Iris pigment epithelial cell (primary cell): ENCODE data around the gene STX18.
"Not testable (repeated sequence)": the region's sequence is repeated elsewhere in the genome, so short reads cannot be mapped to it uniquely, and the experiment has no call there.

ENCODE experiments used
- DNase-seq: peaks from one replicate; pipeline ENCODE4 v3.0.0-alpha.2; 2011; ENCODE audit warnings: low read depth

STX18 gene

DNA sequence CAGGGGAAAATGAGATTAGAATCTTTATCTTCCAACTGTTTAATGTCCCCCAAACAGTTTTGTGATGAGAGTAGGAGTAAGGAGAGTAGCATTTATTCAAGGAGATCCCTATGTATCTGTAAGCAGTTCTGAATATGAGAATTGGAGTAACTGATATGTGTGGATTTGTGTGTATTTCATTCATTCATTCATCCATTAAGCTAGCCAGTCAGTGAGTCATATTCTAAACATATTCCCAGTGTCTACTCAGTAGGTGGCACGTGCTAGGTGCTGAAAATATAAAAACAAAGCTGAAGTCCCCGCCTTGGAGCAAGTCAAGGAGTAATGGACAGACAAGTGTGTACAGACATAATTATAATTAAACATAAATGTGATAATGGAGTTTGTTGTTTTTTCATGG, 12.4 kb upstream of the STX18 start:
- DNase-seq: no peak

DNA sequence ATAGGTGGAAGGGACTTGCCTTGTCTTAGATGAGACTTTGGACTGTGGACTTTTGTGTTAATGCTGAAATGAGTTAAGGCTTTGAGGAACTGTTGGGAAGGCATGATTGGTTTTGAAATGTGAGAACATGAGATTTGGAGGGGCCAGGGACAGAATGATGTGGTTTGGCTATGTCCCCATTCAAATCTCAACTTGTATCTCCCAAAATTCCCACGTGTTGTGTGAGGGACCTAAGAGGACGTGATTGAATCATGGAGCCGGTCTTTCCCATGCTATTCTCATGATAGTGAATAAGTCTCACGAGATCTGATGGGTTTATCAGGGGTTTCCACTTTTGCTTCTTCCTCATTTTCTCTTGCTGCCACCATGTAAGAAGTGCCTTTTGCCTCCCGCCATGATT, 10.2 kb upstream of the STX18 start:
- not testable (repeated sequence) for DNase-seq

DNA sequence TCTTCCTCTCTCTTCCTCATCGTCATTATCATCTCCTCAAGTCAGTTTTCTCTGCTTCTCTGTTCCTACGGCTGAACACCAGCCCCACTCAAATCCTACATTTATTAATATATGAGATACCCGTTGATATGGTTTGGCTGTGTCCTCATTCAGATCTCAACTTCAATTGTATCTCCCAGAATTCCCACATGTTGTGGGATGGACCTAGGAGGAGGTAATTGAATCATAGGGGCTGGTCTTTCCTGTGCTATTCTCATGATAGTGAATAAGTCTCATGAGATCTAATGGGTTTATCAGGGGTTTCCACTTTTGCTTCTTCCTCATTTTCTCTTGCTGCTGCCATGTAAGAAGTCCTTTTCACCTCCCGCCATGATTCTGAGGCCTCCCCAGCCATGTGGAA, 8.3 kb upstream of the STX18 start:
- not testable (repeated sequence) for DNase-seq

DNA sequence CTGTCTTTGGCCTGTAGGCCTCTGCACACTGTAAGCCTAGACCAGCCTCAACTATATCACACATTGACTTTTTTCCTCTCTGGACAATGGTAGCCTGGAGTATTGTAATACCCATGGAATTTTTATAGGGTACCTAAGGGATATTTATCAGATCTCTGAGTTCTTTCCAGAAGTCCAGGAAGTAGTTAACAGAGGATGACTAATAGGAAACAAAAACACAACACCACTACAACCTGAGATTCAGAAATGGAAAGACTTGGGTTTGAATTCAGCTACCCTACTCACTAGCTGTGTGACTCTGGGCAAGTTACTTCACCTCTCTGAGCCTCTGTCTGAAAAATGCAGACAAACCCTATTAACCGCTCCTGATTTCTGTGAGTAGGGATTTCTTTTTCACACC, 7.7 kb upstream of the STX18 start:
- no peak for DNase-seq

DNA sequence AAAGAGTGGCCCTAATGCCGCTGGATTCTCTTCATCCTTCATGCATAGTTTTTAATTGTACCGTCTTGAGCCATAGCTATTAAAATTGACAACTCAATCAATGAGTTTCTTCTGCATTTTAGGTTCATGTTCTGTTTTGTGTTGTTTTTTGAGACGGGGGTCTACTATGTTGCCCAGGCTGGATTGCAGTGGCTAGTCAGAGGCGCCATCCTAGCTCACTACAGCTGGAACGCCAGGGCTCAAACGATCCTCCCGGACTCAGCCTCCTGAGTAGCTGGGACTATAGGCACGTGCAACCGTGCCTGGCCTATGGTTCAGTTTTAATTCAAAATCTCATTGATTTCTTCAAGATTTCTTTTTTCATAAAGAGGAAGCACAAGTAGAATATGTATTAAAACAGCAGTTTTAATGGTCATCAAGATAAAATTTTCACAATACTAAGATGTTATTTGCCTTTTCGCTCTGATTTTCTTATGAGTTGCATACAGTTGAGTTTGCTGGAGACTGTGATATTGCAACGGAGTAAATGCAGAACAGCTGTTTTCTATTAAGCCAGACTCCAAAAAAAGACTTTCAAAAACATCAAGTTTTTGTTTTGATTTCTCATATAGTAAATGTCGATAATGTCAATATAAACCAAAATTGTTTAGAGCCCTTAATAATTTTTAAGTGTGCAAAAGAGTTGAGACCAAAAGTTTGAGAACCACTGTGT, 1.1 kb upstream of the STX18 start:
- no peak for DNase-seq

DNA sequence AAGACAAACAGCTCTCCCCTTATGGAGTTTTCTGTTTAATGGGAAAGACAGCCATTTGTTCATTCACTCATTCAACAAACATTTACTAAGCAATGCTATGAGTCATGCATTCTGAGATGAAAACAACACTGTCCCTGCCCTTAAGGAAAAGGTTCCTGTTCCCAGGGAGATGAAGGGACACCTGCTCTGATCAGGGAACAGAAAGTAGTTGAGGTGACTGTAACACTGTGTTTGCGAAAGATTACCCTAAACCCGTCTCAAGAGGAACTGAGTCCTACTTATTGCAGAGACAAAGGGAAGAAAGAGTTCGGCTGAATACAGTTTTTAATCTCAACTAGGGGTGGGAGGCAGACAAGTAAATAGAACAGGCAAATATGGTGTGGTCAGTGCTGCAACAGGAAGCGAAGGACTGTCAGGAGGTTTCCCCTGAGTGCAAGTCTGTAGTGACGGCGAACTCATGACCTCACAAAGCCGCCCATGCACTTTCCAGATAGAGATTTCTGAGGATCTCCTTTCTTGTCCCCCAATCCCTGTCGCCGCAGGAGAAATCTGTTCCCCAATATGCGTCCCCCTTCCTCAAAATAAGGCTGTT, 712 bp downstream of the STX18 start:
- peak; percentile 71 for DNase-seq

DNA sequence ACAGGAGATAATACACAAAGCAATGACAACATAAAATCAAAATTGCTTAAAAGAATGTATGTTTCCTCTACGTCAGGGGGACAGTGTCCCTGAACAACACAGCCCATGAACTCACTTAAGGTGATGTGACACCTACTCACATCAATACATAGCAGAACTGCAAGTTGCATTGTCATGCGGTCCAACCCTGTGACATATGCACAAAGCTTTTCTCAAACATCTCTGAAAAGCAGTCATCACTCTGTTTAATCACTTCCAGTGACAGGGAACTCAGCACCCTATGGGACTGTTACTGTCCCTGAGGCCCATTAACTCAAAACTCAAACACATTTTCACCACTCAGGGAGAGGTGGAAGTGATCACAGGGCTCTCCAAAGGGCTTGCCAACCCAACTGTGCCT, 2.4 kb downstream of the STX18 start:
- DNase-seq: no peak

DNA sequence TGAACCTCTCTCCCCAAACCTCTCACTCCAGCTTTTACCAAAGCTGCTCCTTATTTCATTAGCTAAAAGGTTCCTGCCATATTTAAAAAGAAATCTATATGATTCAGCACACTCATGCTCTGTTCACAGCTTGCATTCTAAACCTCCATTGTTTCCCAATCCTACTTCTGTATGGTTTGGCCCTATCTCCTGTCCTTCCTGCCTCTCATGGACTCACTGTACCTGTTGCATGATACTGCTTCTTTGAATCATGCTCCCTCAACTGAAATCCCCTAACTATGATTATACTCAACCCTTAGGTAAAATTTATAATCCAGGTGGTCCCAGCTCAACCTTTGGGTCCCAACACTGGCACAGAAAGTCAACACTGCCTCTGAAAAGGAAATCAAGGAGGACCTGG, 6.3 kb downstream of the STX18 start:
- no peak for DNase-seq

DNA sequence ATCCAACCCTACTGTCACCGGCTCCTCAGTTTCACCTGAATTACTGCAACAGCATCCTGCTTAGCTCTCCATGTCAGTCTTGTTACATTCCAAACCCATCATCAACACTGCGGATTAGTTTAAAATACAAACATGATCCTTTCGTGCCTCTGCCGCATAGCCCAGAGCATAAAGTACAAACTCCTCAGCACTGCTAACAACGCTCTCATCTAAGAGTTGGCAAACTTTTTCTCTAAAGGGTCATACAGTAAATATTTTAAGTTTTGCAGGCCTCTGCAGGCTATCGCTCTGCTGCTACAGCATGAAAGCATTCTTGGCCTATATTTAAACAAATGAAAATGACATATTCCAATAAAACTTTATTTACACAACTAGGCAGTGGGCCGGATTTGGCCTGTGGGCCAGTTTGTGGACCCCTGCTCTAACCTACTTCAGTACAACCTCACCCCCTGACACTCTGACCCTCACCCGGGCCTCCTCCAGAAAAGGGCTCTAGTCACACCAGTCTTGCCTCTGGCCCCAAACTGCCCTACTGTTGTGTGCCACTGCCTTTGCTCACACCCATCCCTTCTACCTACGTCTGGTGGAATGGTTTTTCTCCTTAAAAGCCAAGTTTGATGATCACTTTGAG, 7.2 kb downstream of the STX18 start:
- no peak for DNase-seq

DNA sequence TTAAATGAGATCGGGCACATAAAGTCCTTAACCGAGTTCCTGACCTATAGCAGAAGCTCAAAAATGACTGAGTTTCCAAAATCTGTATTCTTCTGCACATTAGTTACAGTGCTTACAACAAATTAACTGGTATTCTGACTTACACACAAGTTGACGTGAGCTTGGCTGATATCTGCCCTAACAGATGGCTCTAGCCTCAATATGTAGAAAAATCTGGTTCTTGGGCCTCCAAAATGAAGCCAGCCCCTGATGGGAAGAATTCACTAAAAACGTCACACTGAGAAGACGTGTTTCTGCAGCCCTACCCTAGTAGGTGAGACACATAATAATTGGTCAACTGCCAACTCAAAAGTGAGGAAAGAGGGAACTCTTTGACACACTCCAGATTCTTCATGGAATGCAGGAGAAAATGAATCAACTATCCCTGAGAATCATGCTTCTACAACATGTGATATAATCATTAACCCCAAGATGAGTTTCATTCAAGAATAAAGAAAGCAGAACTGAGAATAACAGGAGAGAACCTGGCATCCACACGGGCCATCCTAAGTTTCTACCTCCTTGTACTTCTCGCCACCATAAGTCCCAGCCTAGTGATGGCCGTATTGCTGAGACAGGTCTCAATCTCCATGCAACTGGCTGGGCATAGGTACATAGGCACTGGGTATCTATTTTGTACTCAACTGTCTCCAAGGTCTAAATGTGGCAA, 8.2 kb downstream of the STX18 start:
- DNase-seq: no peak

DNA sequence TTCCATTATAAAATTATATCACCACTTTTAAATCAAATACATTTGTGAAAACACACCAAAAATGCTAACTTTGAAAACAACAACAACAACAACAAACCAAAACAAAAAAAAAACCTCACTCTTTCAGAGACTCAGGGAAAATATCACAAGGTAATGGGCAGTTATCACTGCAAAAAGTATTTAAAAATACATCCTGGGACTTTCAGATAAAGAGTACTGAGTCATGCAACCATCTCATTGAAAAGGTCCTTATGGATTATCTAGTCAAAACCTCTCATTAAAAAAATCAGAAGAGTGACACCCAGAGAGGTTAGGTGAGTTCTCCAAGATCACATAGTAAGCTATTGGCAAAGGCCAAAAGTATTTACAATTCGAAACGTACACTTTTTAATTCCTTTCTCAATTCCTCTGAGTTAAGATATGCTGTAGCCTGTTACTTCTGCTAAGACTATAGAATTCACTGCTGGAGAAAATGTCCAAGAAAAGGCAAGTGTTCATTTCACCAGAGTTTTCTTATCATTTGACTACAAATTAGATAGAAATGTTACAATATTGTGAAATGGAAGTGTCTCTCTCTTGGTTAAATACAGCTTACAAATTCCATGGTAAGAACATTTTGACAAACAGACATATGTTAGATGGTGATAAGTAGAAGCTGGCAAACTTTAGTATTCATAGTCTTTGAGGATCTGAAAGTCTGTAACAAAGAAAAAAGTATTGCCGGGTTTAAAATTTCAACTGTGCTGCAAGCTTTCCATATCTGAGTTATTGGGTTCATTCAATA, 9.3 kb downstream of the STX18 start:
- no peak for DNase-seq

DNA sequence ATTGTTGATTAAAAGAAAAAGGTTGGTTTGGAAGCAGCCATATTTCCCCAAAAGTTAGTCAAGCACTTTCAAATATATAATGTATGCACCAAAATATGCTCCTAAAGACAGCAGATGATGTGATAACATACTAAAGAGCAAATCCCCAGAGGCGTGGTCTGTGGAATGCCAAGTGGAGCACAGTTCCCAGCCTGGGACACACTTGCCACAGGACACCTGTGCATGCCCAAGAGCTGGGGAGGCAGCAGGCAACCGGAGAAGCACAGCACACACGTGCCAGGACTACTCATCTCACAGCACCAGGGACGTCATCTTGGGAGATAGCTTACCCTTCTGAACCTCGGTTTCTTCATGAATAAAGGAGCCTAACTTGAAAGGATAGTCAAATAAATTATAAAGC, 12.5 kb downstream of the STX18 start:
- DNase-seq: no peak

DNA sequence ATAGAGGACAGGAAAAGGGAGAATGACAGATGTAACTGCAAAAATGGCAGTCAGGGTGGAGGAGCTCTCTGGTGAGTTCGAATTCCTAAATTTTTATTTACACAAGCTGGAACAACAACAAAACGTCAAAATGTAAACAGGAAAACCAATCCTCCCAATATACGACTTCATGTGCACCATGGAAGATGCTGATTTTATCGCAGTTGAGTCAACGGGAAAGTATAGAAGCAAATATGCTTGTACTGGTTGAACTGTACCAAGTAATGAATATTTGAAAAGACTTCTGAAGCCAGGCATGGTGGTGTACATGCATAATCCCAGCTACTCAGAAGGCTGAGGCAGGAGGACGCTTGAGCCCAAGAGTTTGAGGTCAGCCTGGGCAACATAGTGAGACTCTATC, 15.4 kb downstream of the STX18 start:
- DNase-seq: no peak

DNA sequence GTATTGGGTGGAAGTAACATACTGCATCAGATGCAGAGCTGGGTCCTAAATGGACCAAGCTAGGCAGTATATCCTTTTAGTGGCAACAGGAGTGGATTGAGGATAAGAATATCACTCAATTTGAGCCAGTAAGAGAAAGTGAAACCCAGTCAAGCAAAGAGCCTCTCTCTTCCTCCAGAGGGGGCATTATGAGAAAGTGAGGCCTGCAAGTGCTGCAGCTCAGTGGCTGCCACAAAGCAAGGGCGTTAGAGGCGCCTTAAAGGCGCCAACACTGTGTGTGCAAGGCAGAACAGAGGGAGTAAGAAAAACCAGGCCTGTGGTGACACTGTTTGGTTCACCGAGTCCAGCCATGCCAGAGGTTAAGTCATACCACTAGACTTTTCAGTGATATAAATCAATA, 17.5 kb downstream of the STX18 start:
- DNase-seq: peak; percentile 28

DNA sequence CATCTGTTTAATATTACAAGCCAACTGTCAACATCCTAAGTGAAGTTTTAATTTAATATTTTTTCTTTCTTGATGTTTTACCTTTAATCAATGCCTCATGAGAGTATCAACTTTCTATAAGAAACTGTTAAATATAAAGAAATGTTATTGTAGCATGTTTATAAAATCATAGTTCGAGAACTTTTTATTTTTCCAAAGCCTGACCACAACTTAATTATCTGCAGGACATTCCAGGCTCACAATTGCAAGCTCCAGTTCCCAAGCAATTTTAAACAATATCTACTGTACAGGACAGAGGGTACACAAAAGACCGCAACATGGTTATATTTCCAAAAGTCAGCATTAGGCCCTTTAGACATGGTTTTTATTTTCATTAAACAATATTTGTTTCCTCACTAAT, 20.1 kb downstream of the STX18 start:
- DNase-seq: no peak

DNA sequence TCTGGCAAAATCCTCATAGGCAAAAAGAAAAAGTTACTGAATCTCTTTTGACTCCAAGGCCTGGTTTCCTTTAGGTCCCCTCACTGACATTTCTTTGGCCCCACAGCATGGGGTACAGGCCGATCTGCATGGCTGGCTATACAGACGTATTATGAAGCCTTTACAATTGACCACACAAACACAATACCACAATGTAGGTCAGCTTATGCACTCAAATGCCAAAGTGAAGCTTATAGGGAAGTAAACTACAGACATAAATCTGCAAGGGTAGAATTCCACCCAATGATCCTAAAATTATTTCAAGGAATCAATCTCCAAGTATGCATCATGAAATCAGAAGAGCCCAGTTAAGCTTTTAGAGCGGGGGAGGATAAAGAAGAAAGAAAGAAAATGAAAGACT, 20.7 kb downstream of the STX18 start:
- peak; percentile 20 for DNase-seq

DNA sequence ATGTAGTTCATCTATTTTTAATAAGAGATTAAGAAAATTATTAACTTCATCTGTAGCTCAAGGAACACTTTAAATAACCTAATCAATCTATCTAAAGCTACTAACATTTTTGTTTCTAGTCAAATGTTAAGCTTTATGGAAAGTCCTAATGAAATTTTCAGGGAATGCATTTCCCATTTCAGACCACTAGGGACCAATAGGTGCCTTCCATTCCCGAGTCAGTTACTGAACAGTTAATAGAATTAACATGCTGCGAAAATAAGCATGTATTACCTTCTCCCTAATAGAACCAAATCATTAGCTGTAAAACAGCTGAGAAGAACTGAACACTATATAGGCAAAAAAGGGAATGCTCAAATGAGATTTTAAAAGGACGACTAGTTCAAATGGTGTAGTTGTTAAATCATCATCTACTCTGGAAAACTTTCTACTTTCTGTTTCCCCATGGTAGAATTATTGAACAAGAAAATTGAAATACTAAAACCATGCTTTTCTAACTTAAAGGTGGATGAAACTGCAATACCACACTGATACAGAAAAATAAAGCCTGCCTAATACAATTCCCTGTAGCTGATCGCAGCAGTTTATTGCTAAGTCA, 22.5 kb downstream of the STX18 start:
- DNase-seq: peak; percentile 35

DNA sequence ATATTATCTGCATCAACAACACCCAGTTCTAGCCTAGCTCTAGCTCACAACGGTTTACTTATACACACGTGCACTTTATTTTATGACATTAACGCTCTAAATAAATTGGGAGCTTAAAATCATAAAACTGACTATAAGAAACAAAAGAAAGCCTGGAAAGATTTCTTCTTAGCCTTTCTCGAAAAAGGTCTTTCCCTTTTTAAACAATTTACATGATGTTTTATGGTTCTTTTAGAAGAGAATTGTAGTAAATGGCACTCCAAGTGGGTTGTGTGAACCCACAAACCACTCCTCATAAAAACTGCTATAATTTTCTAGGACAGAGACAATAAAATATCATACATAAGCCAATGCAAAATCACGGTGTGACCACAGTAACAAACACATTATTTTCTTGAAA, 23.1 kb downstream of the STX18 start:
- DNase-seq: no peak

DNA sequence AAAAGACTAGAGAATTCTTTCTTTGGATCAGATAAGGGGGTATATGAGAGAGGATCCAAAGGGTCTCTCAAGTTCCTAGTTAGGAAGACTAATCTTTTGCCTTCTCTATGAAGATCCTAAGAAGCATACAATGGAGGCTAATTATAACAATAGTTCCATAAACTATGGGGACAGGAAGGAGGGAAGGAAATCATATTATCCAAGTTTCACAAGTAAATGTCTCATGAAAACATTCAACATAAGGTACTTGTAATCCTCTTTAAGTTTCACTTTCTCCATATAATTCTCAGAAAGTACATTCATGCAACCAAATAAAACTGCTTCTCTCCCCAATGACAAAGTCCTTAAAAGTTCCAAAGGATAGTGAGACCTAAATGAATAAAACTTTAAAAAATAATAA, 27.1 kb downstream of the STX18 start:
- DNase-seq: no peak

DNA sequence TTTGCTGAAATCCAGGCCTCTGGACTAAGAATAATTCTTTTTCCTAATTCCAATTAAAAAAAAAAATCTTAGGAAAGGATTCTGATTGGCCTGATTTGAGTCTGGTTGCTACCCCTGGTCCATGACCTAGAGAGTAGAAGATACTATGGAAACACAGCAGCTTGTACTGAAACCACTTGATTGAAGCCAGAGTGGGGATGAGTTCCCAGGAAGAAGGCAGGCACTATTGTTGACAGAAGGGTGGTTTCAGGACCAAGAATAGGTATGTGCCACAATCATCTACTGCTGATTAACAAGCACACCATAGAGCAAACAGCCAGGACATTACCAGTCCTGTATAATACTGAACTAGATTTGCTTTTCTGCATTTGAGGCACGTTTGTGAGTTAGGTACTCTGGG, 29.6 kb downstream of the STX18 start:
- DNase-seq: no peak

DNA sequence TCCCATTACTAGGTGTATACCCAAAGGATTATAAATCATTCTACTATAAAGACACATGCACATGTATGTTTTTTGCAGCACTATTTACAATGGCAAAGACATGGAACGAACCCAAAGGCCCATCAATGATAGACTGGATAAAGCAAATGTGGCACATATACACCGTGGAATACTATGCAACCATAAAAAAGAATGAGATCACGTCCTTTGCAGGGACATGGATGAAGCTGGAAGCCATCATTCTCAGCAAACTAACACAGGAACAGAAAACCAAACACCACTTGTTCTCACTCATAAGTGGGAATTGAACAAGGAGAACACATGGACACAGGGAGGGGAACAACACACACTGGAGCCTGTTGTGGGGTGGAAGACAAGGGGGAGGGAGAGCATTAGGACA, 31.2 kb downstream of the STX18 start:
- DNase-seq: not testable (repeated sequence)

DNA sequence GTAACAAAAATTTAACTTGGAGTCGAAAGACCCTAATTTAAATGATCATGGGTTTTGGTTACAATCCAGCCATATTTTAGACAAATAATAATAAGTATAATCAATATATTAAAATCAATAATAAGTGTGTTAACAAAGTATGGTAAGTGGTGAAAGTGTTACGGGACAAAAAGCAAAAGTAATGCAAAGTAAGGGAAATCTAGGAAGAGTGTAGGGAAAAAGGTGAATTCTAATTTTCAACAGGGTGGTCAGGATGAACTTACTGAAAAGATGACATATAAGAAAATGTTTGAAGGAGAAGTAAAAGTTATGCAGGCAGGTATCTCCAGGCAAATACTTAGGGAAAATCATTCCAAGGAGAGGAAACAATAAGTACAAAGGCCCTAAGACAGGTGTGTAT, 32.3 kb downstream of the STX18 start:
- DNase-seq: no peak
